Progenitor cell of endocrine pancreas (in vitro differentiated cells): ENCODE data around the gene TMEM200A. TPM values are rescaled to one million over a fixed set of nuclear protein-coding genes. Genes with fewer than 3 reads are reported as not detected.

Experiments used
- DNase-seq: peaks from one replicate; pipeline ENCODE4 v3.0.0; 2021; ENCODE audit warnings: low spot score; ENCODE audit not compliant: unreplicated experiment
- H3K27ac Mint-ChIP-seq: 2 replicates; pipeline ENCODE4 v1.8.0; 2021; ENCODE audit warnings: mild to moderate bottlenecking, moderate library complexity, mixed read lengths
- H3K27me3 Mint-ChIP-seq: 2 replicates; pipeline ENCODE4 v1.8.0; 2021; ENCODE audit warnings: mixed read lengths
- H3K36me3 Mint-ChIP-seq: 2 replicates; pipeline ENCODE4 v1.8.0; 2022; ENCODE audit warnings: mixed read lengths; ENCODE audit not compliant: insufficient read depth
- H3K4me1 Mint-ChIP-seq: 2 replicates; pipeline ENCODE4 v1.8.0; 2021; ENCODE audit warnings: low read depth, mixed read lengths
- H3K4me3 Mint-ChIP-seq: 2 replicates; pipeline ENCODE4 v1.8.0; 2021; ENCODE audit warnings: low read depth, mild to moderate bottlenecking, moderate library complexity, mixed read lengths
- H3K9me3 Mint-ChIP-seq: 2 replicates; pipeline ENCODE4 v1.8.0; 2021; ENCODE audit warnings: low read depth, mixed read lengths
- total RNA-seq: library from RNA; stranded (reverse); gene quantifications from 2 replicates; pipeline ENCODE4 v1.2.1, GENCODE V29; 2021
- TF ChIP-seq, protein P1 (sequence below): fragments of 200-600 bp; sonication (generic); IDR thresholded peaks from one replicate; pipeline ENCODE4 v1.5.0; 2021; ENCODE audit warnings: antibody characterized with exemption, mild to moderate bottlenecking; ENCODE audit not compliant: unreplicated experiment

TMEM200A gene
- total RNA-seq, 1 donor from 2014 or later: 13.0 TPM

DNA sequence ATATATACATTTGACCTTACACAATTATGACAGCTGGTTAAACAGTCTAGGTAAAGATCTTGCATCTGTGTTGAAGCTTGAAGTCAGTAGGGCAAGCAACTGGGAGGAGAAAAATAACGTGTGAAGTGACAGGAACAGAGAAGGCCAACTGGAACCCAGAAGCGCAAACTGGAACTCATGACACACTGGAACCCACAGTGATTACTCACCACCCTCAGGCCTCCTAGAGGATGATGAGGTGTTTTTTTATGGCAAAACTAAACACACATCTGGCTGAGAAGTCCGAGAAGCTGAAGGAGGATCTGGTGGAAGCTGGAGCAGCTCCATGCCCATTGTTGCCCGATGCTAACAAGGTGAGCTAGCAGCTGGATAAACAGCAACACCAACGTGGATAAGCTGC is 108.1 kb downstream of the TMEM200A start:
- Mint-ChIP-seq H3K27ac (no peak overlapping the region), H3K4me3 (no peak overlapping the region)

DNA sequence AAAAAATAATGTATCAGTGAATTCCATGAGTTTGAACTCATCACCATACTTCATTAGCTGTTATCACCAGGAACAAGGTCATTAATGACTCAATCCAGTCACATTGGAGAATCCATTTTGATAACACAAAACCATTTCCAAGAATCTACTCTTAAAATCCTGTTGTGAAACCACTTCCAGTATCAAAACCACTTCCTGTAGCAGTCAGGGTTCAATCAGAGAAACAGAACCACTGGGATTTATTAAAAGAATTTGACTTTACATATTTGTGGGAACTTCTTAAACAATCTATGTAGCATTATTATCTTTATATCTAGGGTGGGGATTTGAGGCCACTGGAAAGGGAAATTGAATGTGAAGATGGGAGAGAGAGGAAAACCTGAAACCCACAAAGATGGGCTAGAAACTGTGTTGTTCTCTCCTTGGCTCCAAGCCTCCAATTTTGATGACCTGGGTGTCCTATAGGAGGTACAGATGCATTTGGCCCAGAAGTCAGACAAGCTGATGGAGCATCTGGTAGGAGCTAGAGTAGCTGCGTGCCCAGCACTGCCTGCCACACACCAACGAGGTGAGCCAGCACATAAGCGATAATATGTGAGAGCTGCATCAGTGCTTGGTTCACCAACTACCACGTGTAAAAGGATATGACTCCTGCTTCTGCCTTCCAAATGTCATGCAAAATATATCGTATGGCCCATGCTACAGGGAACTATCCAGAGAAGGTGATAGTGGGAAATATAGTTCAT is 117.0 kb downstream of the TMEM200A start:
- no peaks in the 10 kb centered on the region for H3K27me3 Mint-ChIP-seq
- H3K4me3 Mint-ChIP-seq: no peak overlapping the region
- no peak for DNase-seq
- H3K27ac Mint-ChIP-seq: no peak overlapping the region
- H3K36me3 Mint-ChIP-seq: peaks cover 2% of the 10 kb centered on the region
- no peaks in the 10 kb centered on the region for H3K9me3 Mint-ChIP-seq
- H3K4me1 Mint-ChIP-seq: no peaks in the 10 kb centered on the region
- TF ChIP-seq, protein P1, sequence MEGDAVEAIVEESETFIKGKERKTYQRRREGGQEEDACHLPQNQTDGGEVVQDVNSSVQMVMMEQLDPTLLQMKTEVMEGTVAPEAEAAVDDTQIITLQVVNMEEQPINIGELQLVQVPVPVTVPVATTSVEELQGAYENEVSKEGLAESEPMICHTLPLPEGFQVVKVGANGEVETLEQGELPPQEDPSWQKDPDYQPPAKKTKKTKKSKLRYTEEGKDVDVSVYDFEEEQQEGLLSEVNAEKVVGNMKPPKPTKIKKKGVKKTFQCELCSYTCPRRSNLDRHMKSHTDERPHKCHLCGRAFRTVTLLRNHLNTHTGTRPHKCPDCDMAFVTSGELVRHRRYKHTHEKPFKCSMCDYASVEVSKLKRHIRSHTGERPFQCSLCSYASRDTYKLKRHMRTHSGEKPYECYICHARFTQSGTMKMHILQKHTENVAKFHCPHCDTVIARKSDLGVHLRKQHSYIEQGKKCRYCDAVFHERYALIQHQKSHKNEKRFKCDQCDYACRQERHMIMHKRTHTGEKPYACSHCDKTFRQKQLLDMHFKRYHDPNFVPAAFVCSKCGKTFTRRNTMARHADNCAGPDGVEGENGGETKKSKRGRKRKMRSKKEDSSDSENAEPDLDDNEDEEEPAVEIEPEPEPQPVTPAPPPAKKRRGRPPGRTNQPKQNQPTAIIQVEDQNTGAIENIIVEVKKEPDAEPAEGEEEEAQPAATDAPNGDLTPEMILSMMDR: no peak

More for the DNA sequence above, 108.1 kb downstream of the TMEM200A start:
- TF ChIP-seq, protein P1: no peak
- Mint-ChIP-seq H3K27me3 (no peaks in the 10 kb centered on the region), H3K36me3 (no peaks in the 10 kb centered on the region), H3K9me3 (peaks cover 6% of the 10 kb centered on the region), H3K4me1 (no peaks in the 10 kb centered on the region)
- no peak for DNase-seq

DNA sequence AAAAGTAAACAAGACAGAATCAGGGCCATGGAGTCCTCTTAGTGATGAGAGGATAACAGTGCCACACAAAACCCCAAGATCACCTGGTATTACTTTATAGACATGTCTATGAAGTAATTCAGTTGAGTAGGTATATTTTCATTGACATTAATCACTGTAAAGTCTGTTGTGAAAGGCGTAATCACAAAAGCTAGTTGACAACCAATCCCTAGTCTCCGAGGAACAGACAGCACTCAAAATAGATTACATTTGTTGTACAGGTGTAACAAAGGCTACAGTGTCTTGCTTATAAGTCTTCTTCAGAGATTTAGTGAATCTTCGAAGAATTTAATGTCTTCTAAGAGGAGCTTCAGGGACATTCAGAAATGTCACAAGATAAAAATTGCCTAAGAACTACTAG is 120.1 kb downstream of the TMEM200A start:
- peaks cover 3% of the 10 kb centered on the region for H3K9me3 Mint-ChIP-seq
- H3K4me1 Mint-ChIP-seq: no peaks in the 10 kb centered on the region
- H3K27ac Mint-ChIP-seq: no peak overlapping the region
- TF ChIP-seq, protein P1: no peak
- no peak overlapping the region for H3K4me3 Mint-ChIP-seq
- no peaks in the 10 kb centered on the region for H3K27me3 Mint-ChIP-seq
- DNase-seq: no peak
- peaks cover 2% of the 10 kb centered on the region for H3K36me3 Mint-ChIP-seq

DNA sequence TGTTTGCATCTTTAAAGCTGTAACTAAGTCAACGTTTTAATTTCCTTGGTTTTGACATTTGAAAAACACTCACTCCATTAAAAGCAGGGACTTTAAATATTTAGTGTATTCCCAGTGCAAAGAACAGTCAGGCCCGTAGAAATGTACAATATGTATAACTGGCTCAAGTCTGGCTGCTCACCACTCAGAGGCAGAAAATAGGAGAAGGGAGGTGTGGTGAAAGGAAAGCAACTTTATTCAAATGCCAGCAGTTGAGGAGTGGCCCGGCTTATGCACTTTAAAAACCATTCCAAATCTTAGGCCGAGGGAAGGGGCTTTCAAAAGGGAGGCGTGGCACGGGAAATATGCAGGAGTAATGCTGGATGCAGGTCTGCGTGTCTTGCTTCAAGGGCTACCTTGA is 120.6 kb downstream of the TMEM200A start:
- no peaks in the 10 kb centered on the region for H3K27me3 Mint-ChIP-seq
- TF ChIP-seq, protein P1: no peak
- no peaks in the 10 kb centered on the region for H3K4me1 Mint-ChIP-seq
- no peak for DNase-seq
- H3K9me3 Mint-ChIP-seq: peaks cover 8% of the 10 kb centered on the region
- peaks cover 2% of the 10 kb centered on the region for H3K36me3 Mint-ChIP-seq
- no peak overlapping the region for H3K27ac Mint-ChIP-seq
- no peak overlapping the region for H3K4me3 Mint-ChIP-seq

DNA sequence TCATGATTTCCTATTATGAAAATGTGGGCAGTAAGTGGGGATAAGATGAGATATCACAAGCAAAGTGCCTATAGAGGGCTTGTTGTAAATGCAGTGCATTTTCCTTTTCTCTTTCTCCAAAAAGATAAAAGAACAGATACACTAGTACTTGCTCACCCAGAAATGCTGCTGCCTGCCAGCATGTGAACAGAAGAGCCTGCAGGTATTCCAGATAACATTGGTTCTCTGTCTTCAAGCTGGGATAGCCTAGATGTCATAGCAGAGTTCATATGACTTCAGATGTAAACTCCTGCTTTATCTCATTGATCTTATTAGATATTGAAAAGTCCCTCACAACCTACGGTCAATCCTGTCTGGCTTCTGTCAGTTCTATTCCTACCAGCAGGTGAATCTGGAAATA is 123.7 kb downstream of the TMEM200A start:
- no peak overlapping the region for H3K4me3 Mint-ChIP-seq

More for the DNA sequence above, 123.7 kb downstream of the TMEM200A start:
- peaks cover 2% of the 10 kb centered on the region for H3K36me3 Mint-ChIP-seq
- H3K27ac Mint-ChIP-seq: no peak overlapping the region
- TF ChIP-seq, protein P1: no peak
- peaks cover 18% of the 10 kb centered on the region for H3K9me3 Mint-ChIP-seq
- no peak for DNase-seq
- H3K27me3 Mint-ChIP-seq: no peaks in the 10 kb centered on the region
- no peaks in the 10 kb centered on the region for H3K4me1 Mint-ChIP-seq

Other genes with a start within 250 kb of the TMEM200A start
- gene SAMD3, start 143.1 kb upstream of the TMEM200A start, total RNA-seq: 0.69 and 1.0 TPM in 2 replicates